Dedifferentiated amniotic fluid mesenchymal stem cell (primary cell): ENCODE measurements around the gene FAM171A1.
"Not testable (repeated sequence)": the region's sequence is repeated elsewhere in the genome, so short reads cannot be mapped to it uniquely, and the experiment has no call there.

Experiments used
- DNase-seq: peaks from one replicate; pipeline ENCODE4 v3.0.0-alpha.2; 2016; ENCODE audit errors: extremely low spot score

FAM171A1 gene

GRCh38 chr10:15320118-15320517, 51.0 kb downstream of the FAM171A1 start:
- no peak for DNase-seq

DNA sequence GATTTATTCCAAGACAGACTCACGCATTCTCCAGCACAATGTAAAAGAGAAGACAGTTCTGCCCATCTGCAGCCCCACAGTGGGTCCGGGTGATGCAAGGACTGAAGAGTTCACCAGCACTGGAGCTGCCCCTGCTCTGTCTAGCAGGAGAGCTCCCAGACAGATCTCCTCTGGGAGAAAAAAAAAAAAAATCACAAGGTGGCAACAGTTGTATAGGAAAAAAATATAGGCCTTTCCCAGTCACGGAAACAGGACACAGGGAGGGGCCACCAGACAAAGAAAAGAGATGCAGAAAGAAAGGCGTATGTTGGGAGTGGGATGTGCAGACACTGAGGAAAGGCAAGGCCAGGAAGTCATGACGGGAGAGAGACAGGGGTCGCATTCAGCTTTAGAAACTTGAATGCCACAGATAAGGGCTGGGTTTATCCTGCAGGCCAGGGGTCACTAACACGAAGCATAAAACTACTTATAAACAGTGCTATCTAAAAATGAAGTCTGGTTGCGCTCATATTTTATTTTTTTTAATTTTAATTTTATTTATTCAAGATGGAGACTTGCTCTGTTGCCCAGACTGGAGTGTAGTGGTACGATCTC, 54.1 kb downstream of the FAM171A1 start:
- no peak for DNase-seq

DNA sequence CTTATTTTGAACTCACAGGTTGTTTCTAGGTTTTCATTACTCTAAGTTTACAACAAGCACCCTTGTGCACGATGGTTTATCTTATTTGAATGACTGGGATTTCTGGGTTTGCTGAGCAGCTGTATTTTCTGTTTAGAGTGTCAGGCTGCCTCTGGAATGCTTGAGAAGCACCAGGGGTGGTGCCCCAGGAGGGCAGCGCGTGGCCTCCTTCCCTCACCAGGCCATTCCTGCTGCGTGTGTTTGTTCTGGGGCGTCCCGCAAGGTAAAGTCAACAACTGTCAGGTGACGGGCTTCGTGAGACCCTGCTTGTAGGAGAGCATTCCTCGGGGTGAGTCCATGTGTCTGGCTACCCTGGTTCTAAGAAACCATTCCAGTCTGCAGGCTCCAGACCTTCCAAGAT, 54.9 kb downstream of the FAM171A1 start:
- DNase-seq = no peak

DNA sequence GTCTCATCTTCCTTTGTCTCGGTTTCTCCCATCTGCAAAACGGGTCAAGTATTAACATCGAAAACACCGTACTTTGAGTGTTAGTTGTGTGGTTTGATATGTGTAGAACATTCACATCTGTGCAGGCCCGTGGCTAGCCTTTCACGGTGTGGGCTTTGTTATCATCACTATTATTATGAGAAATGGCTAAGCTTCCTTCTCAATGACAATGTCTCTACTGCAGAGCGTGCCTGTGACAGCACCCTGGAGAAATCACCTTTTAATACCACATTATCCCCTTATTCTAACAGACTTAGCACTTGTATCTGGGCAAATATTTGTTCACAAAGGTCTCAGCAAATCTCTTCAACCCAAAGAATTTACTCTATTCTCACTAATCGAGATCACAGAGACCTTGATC, 55.8 kb downstream of the FAM171A1 start:
- no peak for DNase-seq

DNA sequence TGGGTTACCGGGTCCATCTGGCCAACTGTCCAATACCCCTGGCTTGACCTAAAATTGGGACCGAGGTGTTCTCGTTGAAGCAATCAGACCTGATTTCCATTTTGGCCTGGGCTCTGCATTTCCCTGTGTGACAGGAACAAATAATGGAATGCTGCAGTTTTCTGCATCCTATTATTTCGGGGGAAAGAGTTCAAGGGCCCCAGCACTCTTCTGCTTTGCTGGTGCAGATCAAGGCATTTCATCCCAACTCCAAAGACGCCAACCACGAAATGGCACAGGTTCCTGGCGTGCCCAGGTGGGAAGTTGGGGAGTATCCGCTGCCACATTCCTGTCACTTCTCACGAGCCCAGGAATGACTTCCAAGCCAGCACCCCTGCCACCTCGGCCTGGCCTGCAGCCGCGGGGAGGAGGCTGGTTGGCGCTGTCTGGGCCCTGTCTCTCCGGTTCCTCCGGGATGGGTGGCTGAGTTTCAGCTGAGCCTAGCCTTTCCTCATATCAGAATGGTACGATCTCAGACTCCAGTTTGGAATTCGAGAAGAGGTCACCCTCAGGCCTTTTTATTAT, 56.5 kb downstream of the FAM171A1 start:
- no peak for DNase-seq

- no peak for DNase-seq
Observed at GRCh38 chr10:15313843-15314242, 57.2 kb downstream of the FAM171A1 start.

DNA sequence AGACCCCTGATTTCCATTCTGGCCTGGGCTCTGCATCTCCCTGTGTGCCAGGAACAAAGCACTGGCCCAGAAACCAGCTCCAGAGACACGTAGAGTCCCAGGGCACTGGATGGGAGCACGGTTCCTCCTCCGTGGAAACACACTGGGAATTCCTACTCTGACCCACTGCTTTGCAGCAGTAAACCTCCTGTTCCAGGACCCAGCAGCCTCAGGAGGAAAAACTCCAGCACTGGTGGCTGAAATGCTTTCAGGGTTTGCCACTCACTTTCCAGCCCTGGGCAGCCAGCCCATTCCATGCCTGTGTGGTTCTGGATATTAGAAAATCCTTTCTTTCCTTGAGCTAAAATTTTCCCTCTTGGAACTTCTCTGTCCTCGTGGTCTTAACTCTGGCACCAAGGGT, 58.0 kb downstream of the FAM171A1 start:
- no peak for DNase-seq

DNA sequence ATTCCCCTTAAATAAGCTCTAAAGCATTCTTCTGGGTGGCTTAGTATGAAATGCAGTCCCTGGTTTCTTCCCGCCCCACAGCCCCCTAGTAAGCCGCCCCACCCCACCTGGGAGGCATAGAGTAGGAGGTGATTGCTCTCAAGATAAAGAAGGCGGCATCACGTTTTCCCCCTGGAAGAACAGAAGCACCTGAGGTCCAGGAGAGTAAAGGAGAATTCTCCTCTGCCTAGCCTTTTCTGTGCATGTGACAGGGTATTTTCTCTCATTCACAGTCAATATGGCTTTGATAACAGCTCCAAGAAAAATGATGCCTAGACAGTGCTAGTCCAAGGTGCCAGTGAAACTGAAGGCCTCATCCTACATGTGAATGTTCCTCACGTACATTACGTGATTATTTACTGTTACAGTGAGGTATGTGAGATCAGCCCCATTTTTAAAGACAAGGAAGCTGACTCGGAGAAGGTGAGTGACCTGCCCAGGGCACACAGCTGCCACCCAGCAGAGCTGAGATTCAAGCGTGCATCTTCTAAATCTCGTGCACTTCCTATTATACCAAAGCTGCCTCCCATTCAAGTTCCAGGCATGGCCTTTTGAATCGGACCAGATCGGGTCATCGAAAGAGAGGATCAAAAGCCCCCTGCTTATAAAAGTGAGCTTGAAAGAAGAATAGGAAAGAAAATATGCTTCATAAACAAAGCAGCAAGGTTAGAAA, 59.4 kb downstream of the FAM171A1 start:
- no peak for DNase-seq

DNA sequence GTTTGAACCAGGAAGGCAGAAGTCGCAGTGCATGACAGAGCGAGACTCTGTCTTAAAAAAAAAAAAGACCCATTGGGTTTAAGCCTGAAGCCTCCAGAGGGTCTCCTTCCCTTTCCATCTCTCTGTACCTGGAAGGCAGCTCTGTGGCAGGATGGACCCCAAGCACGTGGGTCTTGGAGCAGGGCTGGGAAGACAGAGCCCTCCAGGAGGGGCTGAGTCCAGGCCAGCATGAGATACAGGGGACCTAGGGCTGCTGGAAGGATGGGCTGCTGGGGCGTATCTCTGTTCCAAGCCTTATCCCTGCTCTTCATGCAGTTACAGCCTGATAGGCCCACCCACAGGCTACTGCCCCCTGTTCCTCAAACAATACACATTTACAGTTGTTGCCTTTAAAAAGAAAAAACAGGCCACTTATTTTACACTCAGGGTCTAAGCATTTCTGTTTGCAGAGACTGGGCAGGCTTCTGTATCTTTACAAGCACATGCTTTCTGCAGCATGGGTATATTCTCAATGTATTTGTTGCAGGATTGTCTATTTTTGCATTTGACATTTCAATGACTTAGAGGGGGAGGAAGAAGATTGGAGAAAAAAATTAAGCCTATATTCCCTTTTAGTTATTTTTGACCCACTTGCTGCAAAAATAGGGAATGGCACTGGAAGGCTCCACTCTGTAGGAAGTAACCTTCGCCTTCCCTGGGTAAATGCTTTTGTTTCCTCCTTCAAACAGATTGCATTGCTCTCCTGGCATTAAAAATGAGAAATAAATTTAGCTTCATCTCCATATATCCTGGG, 60.1 kb downstream of the FAM171A1 start:
- DNase-seq = no peak

DNA sequence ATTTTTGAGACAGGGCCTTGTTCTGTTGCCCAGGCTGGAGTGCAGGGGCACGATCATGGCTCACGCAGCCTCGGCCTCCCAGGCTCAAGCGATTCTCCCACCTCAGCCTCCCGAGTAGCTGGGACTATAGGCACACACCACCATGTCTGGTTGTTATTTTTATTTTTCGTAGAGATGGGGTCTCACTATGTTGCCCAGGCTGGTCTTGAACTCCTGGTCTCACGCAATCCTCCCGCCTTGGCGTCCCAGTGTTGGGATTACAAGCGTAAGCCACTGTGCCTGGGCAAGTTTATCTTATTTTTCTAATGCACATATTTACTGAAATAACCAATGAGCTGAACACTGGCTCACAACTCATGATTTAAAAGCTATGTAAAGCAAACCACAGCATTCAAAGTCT, 61.9 kb downstream of the FAM171A1 start:
- no peak for DNase-seq

DNA sequence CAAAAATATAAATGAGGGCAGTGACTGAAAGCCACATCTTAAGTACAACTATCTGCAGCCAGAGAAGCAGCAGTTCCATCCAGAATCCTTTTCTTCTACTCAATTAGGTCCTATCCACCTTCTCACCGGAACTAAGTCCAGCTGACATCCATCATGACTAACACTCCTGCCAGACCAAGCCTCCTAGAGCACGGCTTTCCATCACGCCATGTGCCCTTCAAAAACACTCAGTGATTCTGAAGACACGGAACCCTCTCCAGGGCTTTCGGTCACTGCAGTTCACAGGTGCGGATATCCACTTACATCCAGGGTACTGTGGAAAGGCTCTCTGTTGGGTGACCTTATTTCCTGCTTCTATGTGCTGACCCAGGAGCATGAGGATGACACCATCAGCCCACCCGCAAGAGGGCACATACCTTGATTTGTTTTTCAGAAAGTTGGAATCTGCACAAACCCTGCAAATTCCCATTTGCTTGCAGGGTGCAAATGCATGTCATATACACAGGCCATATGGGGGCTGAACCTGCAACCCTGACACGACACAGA, 64.3 kb downstream of the FAM171A1 start:
- DNase-seq = no peak

DNA sequence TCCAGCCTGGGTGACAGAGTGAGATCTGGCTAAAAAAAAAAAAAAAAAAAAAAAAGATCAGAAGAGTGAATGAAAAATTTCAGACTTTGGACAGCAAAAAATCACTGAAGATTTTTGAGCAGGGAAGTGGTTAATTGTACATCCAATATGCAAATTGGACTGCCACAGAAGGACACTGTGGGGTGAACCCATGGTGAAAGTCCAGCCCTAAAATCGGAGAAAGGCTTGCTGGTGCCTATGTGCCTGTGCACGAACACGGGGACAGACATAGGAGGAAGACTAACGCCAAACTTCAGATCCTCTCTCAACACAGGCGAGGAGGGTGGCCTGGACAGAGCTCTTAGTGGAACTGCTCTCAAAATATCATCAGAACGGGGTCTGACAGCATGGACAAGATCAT, 65.5 kb downstream of the FAM171A1 start:
- DNase-seq = no peak

GRCh38 chr10:15305161-15305560, 65.9 kb downstream of the FAM171A1 start:
- no peak for DNase-seq

DNA sequence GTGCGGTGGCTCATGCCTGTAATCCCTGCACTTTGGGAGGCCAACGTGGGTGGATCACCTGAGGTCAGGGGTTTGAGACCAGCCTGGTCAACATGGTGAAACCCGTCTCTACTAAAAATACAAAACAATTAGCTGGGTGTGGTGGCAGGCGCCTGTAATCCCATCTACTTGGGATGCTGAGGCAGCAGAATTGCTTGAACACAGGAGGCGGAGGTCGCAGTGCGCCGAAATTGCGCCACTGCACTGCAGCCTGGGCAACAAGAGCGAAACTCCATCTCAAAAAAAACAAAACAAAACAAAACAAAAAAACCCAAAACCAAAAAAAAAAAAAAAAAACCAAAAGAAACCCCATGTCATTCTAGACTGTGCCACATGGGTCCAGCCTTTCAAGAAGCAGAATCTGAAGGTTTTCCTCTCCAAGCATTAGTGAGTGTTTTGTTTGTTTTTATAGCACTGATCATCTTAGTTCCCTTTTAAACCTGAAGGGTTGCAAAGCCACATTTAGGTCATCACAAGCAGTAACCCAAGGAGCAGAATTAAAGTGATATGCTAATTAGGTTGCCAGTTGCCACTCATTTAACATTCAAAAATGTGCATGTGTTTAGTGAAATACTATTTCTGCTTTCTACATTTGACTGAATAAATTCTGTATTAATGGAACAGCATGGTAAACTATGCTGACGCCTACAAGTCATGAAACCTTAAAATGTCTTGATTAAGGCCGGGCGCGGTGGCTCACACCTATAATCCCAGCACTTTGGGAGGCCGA, 68.7 kb downstream of the FAM171A1 start:
- DNase-seq = not testable (repeated sequence)

DNA sequence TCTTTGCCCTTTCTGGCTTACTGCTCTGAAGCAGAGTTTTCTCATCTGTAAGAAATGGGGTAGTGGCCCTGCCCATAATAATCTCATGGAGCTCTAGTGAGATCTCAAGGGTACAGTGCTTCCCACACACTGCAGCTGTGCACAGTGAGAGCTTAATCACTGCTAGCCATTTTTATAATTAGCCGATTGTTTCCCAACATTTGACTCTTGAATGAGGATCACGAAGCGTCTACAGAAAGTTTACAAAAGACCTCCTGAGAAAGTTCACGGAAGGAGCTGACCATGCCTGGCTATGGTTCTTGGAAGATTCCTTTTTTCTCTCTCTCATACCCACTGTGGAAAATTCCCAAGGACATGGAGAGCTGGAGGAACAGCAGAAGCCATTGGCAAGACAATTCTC, 70.4 kb downstream of the FAM171A1 start:
- no peak for DNase-seq

GRCh38 chr10:15300145-15300544, 70.9 kb downstream of the FAM171A1 start:
- no peak for DNase-seq

DNA sequence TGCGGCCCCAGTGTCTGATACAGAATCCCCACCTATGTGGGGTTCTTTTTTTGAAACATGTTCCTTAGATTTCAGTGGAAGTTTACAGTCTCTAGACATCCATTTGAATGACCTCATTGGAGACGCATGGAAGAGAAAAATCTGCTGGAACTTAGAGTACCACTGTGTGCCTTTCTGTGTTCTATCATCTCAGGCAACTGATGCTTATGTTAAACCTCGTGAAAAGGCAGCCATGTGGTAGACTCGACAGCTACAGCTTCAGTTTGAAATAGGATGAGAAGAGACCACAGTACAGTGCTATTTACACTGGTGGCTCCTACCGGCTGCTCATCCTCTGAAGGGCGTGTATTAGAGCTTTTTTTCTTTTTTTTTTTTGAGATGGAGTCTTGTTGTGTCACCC, 74.4 kb downstream of the FAM171A1 start:
- DNase-seq = no peak

- no peak for DNase-seq
Observed at GRCh38 chr10:15295537-15296325, 75.4 kb downstream of the FAM171A1 start.

- DNase-seq = peak; percentile 36
Observed at GRCh38 chr10:15293862-15294842, 76.9 kb downstream of the FAM171A1 start.

DNA sequence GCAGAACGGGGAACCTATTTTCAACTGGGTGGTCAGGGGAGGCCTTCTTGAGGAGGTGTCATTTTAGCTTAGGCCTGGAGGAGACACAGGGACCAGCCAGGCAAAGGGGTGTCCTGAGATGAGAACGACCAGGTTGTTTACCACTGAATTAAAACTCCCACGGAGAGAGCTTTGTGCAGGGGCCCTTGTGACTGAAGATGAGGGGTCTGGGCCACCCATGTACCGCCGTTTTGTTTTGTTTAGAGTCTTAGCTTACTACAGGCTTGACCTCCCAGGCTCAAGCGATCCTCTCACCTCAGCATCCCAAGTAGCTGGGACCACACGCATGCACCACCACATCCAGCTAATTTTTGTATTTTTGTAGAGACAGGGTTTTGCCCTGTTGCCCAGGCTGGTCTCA, 80.4 kb downstream of the FAM171A1 start:
- DNase-seq = no peak
